Left lung (tissue), 14 donors: Measurements from ENCODE around the gene EED. TPM values are rescaled to one million over a fixed set of nuclear protein-coding genes. Genes with fewer than 3 reads are reported as not detected.
A peak's percentile ranks its signal among the peaks of the same experiment; 100 is the strongest.

ENCODE experiments used
- ATAC-seq: fragments of 200-7000 bp; cut with Tn5 transposase; one replicate; pipeline ENCODE4 v1.9.1; 2020; ENCODE audit warnings: moderate library complexity
- DNase-seq, 4 donors: peaks; one replicate each; pipeline ENCODE4 v3.0.0-alpha.2; 2013 to 2020
- H3K27ac ChIP-seq, 2 donors: fragments of 200-600 bp; sonication (generic) in 1 of 2; one replicate each; pipeline versions ENCODE4 v1.5.0 to v1.8.0; 2020 to 2021
- H3K27me3 ChIP-seq, 2 donors: fragments of 200-600 bp; sonication (generic) in 1 of 2; one replicate each; pipeline versions ENCODE4 v1.5.0 to v1.8.0; 2020 to 2021
- H3K36me3 ChIP-seq, 2 donors: fragments of 200-600 bp; sonication (generic) in 1 of 2; one replicate each; pipeline versions ENCODE4 v1.5.0 to v1.8.0; 2020 to 2021
- H3K4me1 ChIP-seq, 2 donors: fragments of 200-600 bp; one replicate each; pipeline ENCODE4 v1.8.0; 2021
- H3K4me3 ChIP-seq, 2 donors: fragments of 200-600 bp; sonication (generic) in 1 of 2; one replicate each; pipeline versions ENCODE4 v1.5.0 to v1.8.0; 2020 to 2021; ENCODE audit warnings: mild to moderate bottlenecking in 1 of 2
- H3K9me3 ChIP-seq, 2 donors: fragments of 200-600 bp; sonication (generic) in 1 of 2; one replicate each; pipeline versions ENCODE4 v1.5.0 to v1.8.0; 2020 to 2021
- intact Hi-C, 2 donors: fragments of 100-400 bp; cut with DNase I; formaldehyde crosslinking; loops; one replicate each; pipeline versions ENCODE4 v1.11.2 to v1.14.2; 2022
- long read RNA-seq, 12 donors: library from polyadenylated mRNA in 2 of 12; unstranded in 2 of 12; transcript quantifications; one replicate each; pipeline ENCODE4 v2.0.0 and lab custom pipeline, GENCODE V29; 2019 to 2026
- polyA plus RNA-seq, 6 donors: library from polyadenylated mRNA; unstranded; fragments of 120-200 nt; gene quantifications; one replicate each; pipeline ENCODE4 v1.2.1, GENCODE V29; 2013; ENCODE audit not compliant: insufficient read length in 6 of 6
- total RNA-seq, 2 donors: library from RNA; stranded (reverse); fragmentation: NEBNext Ultra II Directional; extraction: Animal tissue kit (Norgen Biotek cat#: 25700); gene quantifications; one replicate each; pipeline ENCODE4 v1.2.1, GENCODE V29; 2021
- TF ChIP-seq, protein P1 (sequence below), 2 donors: fragments of 200-600 bp; sonication (generic) in 1 of 2; IDR thresholded peaks; one replicate each; pipeline versions ENCODE4 v1.5.0 to v1.8.0; 2021; ENCODE audit warnings: antibody characterized with exemption in 2 of 2
- donor health status: DM: no; HTN: yes; CAD: no.
- donor health status: DM: no; HTN: no; CAD: no.

The EED gene, protein sequence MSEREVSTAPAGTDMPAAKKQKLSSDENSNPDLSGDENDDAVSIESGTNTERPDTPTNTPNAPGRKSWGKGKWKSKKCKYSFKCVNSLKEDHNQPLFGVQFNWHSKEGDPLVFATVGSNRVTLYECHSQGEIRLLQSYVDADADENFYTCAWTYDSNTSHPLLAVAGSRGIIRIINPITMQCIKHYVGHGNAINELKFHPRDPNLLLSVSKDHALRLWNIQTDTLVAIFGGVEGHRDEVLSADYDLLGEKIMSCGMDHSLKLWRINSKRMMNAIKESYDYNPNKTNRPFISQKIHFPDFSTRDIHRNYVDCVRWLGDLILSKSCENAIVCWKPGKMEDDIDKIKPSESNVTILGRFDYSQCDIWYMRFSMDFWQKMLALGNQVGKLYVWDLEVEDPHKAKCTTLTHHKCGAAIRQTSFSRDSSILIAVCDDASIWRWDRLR
- total RNA-seq (10 to 100 TPM; 20.3 to 24.6 TPM), polyA plus RNA-seq (10 to 100 TPM; 36.5 to 48.2 (median 39.4) TPM)
- long read RNA-seq, donor 1, transcript EED-201 (12 exons, 2,223 nt), result major isoform, 8 of 39 reads
- long read RNA-seq, donor 1, partial matches to known transcripts, result 29 of 39 reads
- long read RNA-seq, donor 1, other reads (novel, unspliced or antisense), result 0 of 39 reads
- long read RNA-seq, donor 2, transcript EED-201 (12 exons, 2,223 nt), result major isoform, 5 of 10 reads
- long read RNA-seq, donor 2, partial matches to known transcripts, result 0 of 10 reads
- long read RNA-seq, donor 2, other reads (novel, unspliced or antisense), result 0 of 10 reads
- long read RNA-seq, donor 3, transcript EED-201 (12 exons, 2,223 nt), result major isoform, 10 of 31 reads
- long read RNA-seq, donor 3, partial matches to known transcripts, result 18 of 31 reads
- long read RNA-seq, donor 3, other reads (novel, unspliced or antisense), result 0 of 31 reads
- long read RNA-seq, donor 4, transcript EED-201 (12 exons, 2,223 nt), result major isoform, 7 of 9 reads
- long read RNA-seq, donor 4, partial matches to known transcripts, result 1 of 9 reads
- long read RNA-seq, donor 4, other reads (novel, unspliced or antisense), result 1 of 9 reads
- long read RNA-seq, donor 5, transcript EED-201 (12 exons, 2,223 nt), result major isoform, 6 of 36 reads
- long read RNA-seq, donor 5, partial matches to known transcripts, result 24 of 36 reads
- long read RNA-seq, donor 5, other reads (novel, unspliced or antisense), result 0 of 36 reads
- long read RNA-seq, donor 6, partial matches to known transcripts, result 17 of 27 reads
- long read RNA-seq, donor 6, other reads (novel, unspliced or antisense), result 0 of 27 reads
- long read RNA-seq, donor 7, partial matches to known transcripts, result 0 of 5 reads
- long read RNA-seq, donor 7, other reads (novel, unspliced or antisense), result 0 of 5 reads
- long read RNA-seq, donor 8, partial matches to known transcripts, result 0 of 5 reads
- long read RNA-seq, donor 8, other reads (novel, unspliced or antisense), result 0 of 5 reads
- long read RNA-seq, donor 9, result 0 reads
- long read RNA-seq, donor 10, transcript EED-201 (12 exons, 2,223 nt), result major isoform, 5 of 9 reads
- long read RNA-seq, donor 10, partial matches to known transcripts, result 1 of 9 reads
- long read RNA-seq, donor 10, other reads (novel, unspliced or antisense), result 2 of 9 reads
- long read RNA-seq, donor 11, partial matches to known transcripts, result 0 of 5 reads
- long read RNA-seq, donor 11, other reads (novel, unspliced or antisense), result 0 of 5 reads
- long read RNA-seq, donor 12, transcript EED-201 (12 exons, 2,223 nt), result major isoform, 5 of 22 reads
- long read RNA-seq, donor 12, partial matches to known transcripts, result 14 of 22 reads
- long read RNA-seq, donor 12, other reads (novel, unspliced or antisense), result 0 of 22 reads

DNA sequence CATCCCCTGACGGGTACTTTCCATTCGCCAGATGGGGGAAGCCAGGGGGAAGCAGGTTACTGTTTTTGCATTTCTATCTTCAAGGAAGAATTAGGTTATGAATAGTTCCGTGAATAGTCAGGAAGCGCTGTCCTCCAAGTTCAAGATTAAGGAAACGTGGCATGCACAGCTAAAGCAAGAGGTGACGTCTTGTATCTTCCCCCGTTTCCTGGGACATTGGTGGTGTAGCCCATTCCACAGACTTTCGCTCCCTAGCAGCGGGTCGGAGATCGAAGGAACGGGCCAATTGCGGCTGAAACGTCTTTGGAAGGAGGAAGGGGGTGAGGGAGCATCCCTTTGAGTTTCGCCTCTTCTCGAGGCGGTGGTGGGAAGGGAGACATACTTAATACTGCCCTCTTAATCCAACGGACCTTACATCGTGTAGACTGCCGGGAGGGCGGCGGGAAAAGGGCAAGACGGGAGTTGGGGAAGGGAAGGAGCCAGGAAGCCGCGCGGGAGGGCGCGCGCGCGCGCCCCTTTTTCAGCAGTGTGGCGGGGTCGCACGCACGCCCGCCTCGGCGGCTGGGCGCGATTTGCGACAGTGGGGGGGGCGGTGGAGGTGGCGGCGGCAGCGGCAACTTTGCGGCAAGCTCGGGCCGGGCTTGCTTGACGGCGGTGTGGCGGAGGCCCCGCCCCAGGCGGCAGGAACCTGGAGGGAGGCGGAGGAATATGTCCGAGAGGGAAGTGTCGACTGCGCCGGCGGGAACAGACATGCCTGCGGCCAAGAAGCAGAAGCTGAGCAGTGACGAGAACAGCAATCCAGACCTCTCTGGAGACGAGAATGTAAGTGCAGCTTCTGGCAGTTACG is at the start of gene EED:
Gene EED, plus strand, starts transcription at position 232 of the 847 bp plus-strand sequence. Its CDS starts 477 bp downstream, at position 709.
- Histone ChIP-seq H3K27ac (peak within 1 kb of the TSS; percentile 96 to 98), H3K4me1 (peaks cover 13 to 45% of the 10 kb centered on the region in 2 donors), H3K9me3 (no peaks in the 10 kb centered on the region), H3K27me3 (no peaks in the 10 kb centered on the region), H3K36me3 (no peaks in the 10 kb centered on the region), H3K4me3 (peak within 1 kb of the TSS; percentile 62 to 70)
- intact Hi-C loops, result no loop called here
- ATAC-seq (peak; percentile 97), DNase-seq (peak; percentile 97 to 99 (median 98))
- TF ChIP-seq, protein P1, sequence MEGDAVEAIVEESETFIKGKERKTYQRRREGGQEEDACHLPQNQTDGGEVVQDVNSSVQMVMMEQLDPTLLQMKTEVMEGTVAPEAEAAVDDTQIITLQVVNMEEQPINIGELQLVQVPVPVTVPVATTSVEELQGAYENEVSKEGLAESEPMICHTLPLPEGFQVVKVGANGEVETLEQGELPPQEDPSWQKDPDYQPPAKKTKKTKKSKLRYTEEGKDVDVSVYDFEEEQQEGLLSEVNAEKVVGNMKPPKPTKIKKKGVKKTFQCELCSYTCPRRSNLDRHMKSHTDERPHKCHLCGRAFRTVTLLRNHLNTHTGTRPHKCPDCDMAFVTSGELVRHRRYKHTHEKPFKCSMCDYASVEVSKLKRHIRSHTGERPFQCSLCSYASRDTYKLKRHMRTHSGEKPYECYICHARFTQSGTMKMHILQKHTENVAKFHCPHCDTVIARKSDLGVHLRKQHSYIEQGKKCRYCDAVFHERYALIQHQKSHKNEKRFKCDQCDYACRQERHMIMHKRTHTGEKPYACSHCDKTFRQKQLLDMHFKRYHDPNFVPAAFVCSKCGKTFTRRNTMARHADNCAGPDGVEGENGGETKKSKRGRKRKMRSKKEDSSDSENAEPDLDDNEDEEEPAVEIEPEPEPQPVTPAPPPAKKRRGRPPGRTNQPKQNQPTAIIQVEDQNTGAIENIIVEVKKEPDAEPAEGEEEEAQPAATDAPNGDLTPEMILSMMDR (IDR thresholded peaks at IDR 0.05), result peak in 1 of 2 donors; percentile 20

GRCh38 chr11:86194998-86195397 is 49.6 kb upstream of the EED start:
- Histone ChIP-seq H3K27me3 (no peaks in the 10 kb centered on the region), H3K4me3 (no peak overlapping the region), H3K4me1 (peaks cover 12 to 51% of the 10 kb centered on the region in 2 donors), H3K36me3 (no peaks in the 10 kb centered on the region), H3K9me3 (no peaks in the 10 kb centered on the region), H3K27ac (no peak overlapping the region)
- DNase-seq (no peak), ATAC-seq (no peak)
- intact Hi-C loops, result loop anchor here in 1 of 2 donors (10.0 kb wide), 1 partner anchor 160 kb away; no protein-coding TSS in a partner anchor
- TF ChIP-seq, protein P1 (IDR thresholded peaks at IDR 0.05), result no peak

- TF ChIP-seq, protein P1 (IDR thresholded peaks at IDR 0.05), result no peak
- intact Hi-C loops, result loop anchor here in 1 of 2 donors (10.0 kb wide), 1 partner anchor 161 kb away; no protein-coding TSS in a partner anchor
- no peak for DNase-seq
These were observed 48.4 kb upstream of the EED start for GRCh38 chr11:86196085-86196696.

More at GRCh38 chr11:86196085-86196696, 48.4 kb upstream of the EED start:
- Histone ChIP-seq H3K4me1 (peaks cover 12 to 54% of the 10 kb centered on the region in 2 donors), H3K36me3 (no peaks in the 10 kb centered on the region), H3K27me3 (no peaks in the 10 kb centered on the region), H3K27ac (no peak overlapping the region), H3K9me3 (no peaks in the 10 kb centered on the region), H3K4me3 (no peak overlapping the region)
- ATAC-seq, result no peak
